ENCODE data around the gene COG1.

The COG1 gene

DNA sequence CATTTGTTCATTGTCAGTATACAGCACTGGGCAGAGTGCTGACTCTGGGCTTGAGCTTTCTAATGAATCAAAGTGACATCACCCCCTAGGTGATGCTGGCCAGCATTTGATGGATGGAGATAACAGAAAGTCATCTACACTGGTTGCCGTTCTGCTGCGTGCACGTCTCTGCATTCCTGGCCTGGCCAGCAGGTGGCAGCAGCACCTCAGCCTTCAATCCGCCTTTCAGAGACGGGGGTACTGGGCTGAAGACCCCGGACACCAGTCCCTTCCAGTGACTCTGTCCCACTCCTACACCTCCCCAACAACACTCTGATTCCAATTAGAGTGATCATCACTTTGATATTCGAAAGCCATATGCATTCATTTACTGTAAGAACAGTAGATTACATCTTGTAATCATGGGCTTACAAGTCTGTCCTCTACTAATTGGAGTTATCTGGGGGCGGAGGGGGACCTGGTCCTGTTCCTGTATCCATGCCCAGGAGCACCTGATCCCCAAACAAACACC lies 62.9 kb downstream of the COG1 start:
- no peaks in the 10 kb centered on the region for H3K27me3 ChIP-seq (ENCODE audit: insufficient read depth, low read length)
- H3K4me3 ChIP-seq (ENCODE audit: low read depth, low read length, poor library complexity, severe bottlenecking): no peak overlapping the region
- H3K4me1 ChIP-seq (ENCODE audit: insufficient read depth, low read length, severe bottlenecking): no peaks in the 10 kb centered on the region
- no peak overlapping the region for H3K9ac ChIP-seq (ENCODE audit: low read length)
- no peaks in the 10 kb centered on the region for H3F3A ChIP-seq (ENCODE audit: insufficient read depth, low read length)
- no peak for TF ChIP-seq EZH2 (IDR thresholded peaks at IDR 0.05; ENCODE audit: borderline replicate concordance, low read length)
- TF ChIP-seq, protein P1, sequence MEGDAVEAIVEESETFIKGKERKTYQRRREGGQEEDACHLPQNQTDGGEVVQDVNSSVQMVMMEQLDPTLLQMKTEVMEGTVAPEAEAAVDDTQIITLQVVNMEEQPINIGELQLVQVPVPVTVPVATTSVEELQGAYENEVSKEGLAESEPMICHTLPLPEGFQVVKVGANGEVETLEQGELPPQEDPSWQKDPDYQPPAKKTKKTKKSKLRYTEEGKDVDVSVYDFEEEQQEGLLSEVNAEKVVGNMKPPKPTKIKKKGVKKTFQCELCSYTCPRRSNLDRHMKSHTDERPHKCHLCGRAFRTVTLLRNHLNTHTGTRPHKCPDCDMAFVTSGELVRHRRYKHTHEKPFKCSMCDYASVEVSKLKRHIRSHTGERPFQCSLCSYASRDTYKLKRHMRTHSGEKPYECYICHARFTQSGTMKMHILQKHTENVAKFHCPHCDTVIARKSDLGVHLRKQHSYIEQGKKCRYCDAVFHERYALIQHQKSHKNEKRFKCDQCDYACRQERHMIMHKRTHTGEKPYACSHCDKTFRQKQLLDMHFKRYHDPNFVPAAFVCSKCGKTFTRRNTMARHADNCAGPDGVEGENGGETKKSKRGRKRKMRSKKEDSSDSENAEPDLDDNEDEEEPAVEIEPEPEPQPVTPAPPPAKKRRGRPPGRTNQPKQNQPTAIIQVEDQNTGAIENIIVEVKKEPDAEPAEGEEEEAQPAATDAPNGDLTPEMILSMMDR (IDR thresholded peaks at IDR 0.05; ENCODE audit: low read length): peak; percentile 98
- no peak overlapping the region for H3K4me2 ChIP-seq (ENCODE audit: low read length)
- H3K36me3 ChIP-seq (ENCODE audit: insufficient read depth, low read length): no peaks in the 10 kb centered on the region
- no peak overlapping the region for H2AFZ ChIP-seq (ENCODE audit: low read length)
- no peaks in the 10 kb centered on the region for H3K9me2 ChIP-seq (ENCODE audit: low read depth, low read length)
- H3K9me3 ChIP-seq (ENCODE audit: low read length): no peaks in the 10 kb centered on the region
- no peaks in the 10 kb centered on the region for H3K79me2 ChIP-seq (ENCODE audit: insufficient read depth, low read length)
- H4K20me1 ChIP-seq (ENCODE audit: insufficient read depth, low read length): no peaks in the 10 kb centered on the region
- no peak overlapping the region for H3K27ac ChIP-seq (ENCODE audit: low read depth, low read length, poor library complexity, severe bottlenecking)

DNA sequence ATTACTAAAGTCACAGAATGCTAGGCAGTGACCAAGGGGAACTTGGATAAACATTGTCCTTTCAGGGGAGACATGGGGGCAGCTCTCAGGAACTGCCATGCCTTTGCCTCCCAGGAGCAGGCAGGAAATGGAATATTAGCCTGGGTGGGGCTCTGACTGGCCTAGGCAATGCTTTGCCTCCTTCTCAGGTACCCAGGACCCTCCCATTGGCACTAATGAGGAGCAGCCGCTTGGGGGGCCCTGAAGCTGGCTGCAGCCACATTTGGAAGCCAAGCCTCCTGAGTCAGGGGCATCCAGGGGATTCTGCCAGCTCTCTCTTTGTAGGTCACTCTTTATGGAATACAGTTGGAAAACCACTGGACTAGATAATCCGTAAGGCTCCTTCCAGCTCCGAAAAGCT lies 63.4 kb downstream of the COG1 start:
- H4K20me1 ChIP-seq (ENCODE audit: insufficient read depth, low read length): no peaks in the 10 kb centered on the region
- H3K4me1 ChIP-seq (ENCODE audit: insufficient read depth, low read length, severe bottlenecking): no peaks in the 10 kb centered on the region
- no peaks in the 10 kb centered on the region for H3K27me3 ChIP-seq (ENCODE audit: insufficient read depth, low read length)
- H3K36me3 ChIP-seq (ENCODE audit: insufficient read depth, low read length): no peaks in the 10 kb centered on the region
- H3K9ac ChIP-seq (ENCODE audit: low read length): no peak overlapping the region
- no peaks in the 10 kb centered on the region for H3F3A ChIP-seq (ENCODE audit: insufficient read depth, low read length)
- H3K9me3 ChIP-seq (ENCODE audit: low read length): no peaks in the 10 kb centered on the region
- no peaks in the 10 kb centered on the region for H3K9me2 ChIP-seq (ENCODE audit: low read depth, low read length)
- no peak overlapping the region for H2AFZ ChIP-seq (ENCODE audit: low read length)
- TF ChIP-seq, protein P1 (IDR thresholded peaks at IDR 0.05; ENCODE audit: low read length): no peak
- no peak for TF ChIP-seq EZH2 (IDR thresholded peaks at IDR 0.05; ENCODE audit: borderline replicate concordance, low read length)
- H3K4me3 ChIP-seq (ENCODE audit: low read depth, low read length, poor library complexity, severe bottlenecking): no peak overlapping the region
- H3K79me2 ChIP-seq (ENCODE audit: insufficient read depth, low read length): no peaks in the 10 kb centered on the region
- H3K4me2 ChIP-seq (ENCODE audit: low read length): no peak overlapping the region
- no peak overlapping the region for H3K27ac ChIP-seq (ENCODE audit: low read depth, low read length, poor library complexity, severe bottlenecking)

DNA sequence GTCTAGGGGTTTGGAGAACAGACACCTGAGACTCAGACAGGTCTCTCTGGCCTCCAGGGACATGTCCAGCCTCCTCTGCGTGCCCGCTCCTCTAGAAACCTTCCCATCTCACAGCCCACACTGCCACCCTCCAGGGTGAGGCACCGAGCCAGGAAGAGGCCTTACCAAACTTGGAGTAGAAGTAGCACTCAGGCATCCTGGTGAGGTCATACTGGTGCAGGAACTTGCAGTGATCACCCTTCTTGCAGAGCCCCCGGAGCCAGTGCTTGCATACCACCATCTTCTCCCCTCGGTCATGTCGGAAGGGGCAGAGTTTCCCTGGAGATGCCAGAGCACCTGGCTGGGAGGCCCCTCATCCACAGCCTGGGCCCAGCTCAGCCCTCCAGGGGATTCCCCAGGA lies 64.7 kb downstream of the COG1 start:
- Histone ChIP-seq H3K4me1 (ENCODE audit: insufficient read depth, low read length, severe bottlenecking) (no peaks in the 10 kb centered on the region), H3K36me3 (ENCODE audit: insufficient read depth, low read length) (no peaks in the 10 kb centered on the region), H3K27me3 (ENCODE audit: insufficient read depth, low read length) (no peaks in the 10 kb centered on the region), H3K27ac (ENCODE audit: low read depth, low read length, poor library complexity, severe bottlenecking) (no peak overlapping the region), H3K4me2 (ENCODE audit: low read length) (no peak overlapping the region), H3K79me2 (ENCODE audit: insufficient read depth, low read length) (no peaks in the 10 kb centered on the region), H3K9me3 (ENCODE audit: low read length) (no peaks in the 10 kb centered on the region), H3F3A (ENCODE audit: insufficient read depth, low read length) (no peaks in the 10 kb centered on the region), H4K20me1 (ENCODE audit: insufficient read depth, low read length) (no peaks in the 10 kb centered on the region), H3K4me3 (ENCODE audit: low read depth, low read length, poor library complexity, severe bottlenecking) (no peak overlapping the region), H3K9me2 (ENCODE audit: low read depth, low read length) (no peaks in the 10 kb centered on the region), H3K9ac (ENCODE audit: low read length) (no peak overlapping the region), H2AFZ (ENCODE audit: low read length) (no peak overlapping the region)
- no peak for TF ChIP-seq EZH2 (IDR thresholded peaks at IDR 0.05; ENCODE audit: borderline replicate concordance, low read length)
- TF ChIP-seq, protein P1 (IDR thresholded peaks at IDR 0.05; ENCODE audit: low read length): no peak

Measured in OCI-LY1 (cell line).